Endothelial cell of umbilical vein (primary cell): ENCODE data around the gene FBXW7. TPM values are rescaled to one million over a fixed set of nuclear protein-coding genes. Genes with fewer than 3 reads are reported as not detected.

Experiments used
- BruUV-seq: library from RNA; stranded (reverse); fragments of 400-500 nt; replicated peaks from 2 replicates; lab custom pipeline; 2021; lab: Mats Ljungman, UMichigan
- CTCF ChIA-PET: fragments of 300-600, 350-600 bp; sonication (Branson Sonifier 250); formaldehyde crosslinking; loops from one replicate; lab custom pipeline; 2021; ENCODE audit warnings: antibody characterized with exemption, inconsistent platforms; lab: Charles Lee
- POLR2A ChIA-PET: fragments of 300-600, 350-600 bp; sonication (Branson Sonifier 250); formaldehyde crosslinking; loops from one replicate; lab custom pipeline; 2021; ENCODE audit warnings: antibody characterized with exemption, inconsistent platforms; lab: Charles Lee
- DNase-seq: peaks from one replicate; pipeline ENCODE4 v3.0.0-alpha.2; 2011; ENCODE audit warnings: low read depth, low spot score
- FAIRE-seq: peaks from 2 replicates; lab custom pipeline; 2011; peaks lifted over from hg19 to GRCh38; lab: Jason Lieb, UNC
- H2AFZ ChIP-seq: 2 replicates; pipeline ENCODE4 v1.6.0; 2012; ENCODE audit warnings: low read depth, low read length, control low read depth, inconsistent platforms
- H3K27ac ChIP-seq: 2 replicates; pipeline ENCODE4 v1.5.1; 2011; ENCODE audit warnings: low read depth, mild to moderate bottlenecking, control low read depth, low read length, moderate library complexity; ENCODE audit not compliant: insufficient read depth
- H3K27me3 ChIP-seq, 2 experiments: 2 replicates each; pipeline versions ENCODE4 v1.6.0 to v1.6.1; 2011; ENCODE audit warnings: low read length in 2 of 2, mixed read lengths in 1 of 2; ENCODE audit not compliant: control insufficient read depth in 2 of 2, insufficient read depth in 2 of 2
- H3K36me3 ChIP-seq, 2 experiments: 2 replicates in 1 of 2; 3 replicates in 1 of 2; pipeline ENCODE4 v1.5.1; 2011; ENCODE audit warnings: low read length in 2 of 2, mild to moderate bottlenecking in 1 of 2, moderate library complexity in 1 of 2; ENCODE audit not compliant: control insufficient read depth in 2 of 2, insufficient read depth in 2 of 2; ENCODE audit errors: extremely low read depth in 1 of 2
- H3K4me1 ChIP-seq: 3 replicates; pipeline ENCODE4 v1.5.1; 2011; ENCODE audit warnings: mild to moderate bottlenecking, low read length; ENCODE audit not compliant: control insufficient read depth, insufficient read depth; ENCODE audit errors: extremely low read depth
- H3K4me2 ChIP-seq: 2 replicates; pipeline ENCODE4 v1.6.1; 2011; ENCODE audit warnings: low read length, control low read depth, mixed read lengths; ENCODE audit not compliant: insufficient read depth
- H3K4me3 ChIP-seq, 3 experiments: fragments of 200-600 bp in 1 of 3; sonication (generic), shearing (Covaris generic) in 1 of 3; replicated peaks in 1 of 3; 2 replicates each; pipeline ENCODE4 v1.5.1; 2011 to 2016; ENCODE audit warnings: control low read depth in 3 of 3, low read length in 3 of 3, mild to moderate bottlenecking in 2 of 3, inconsistent platforms in 1 of 3, low read depth in 1 of 3, moderate library complexity in 1 of 3; ENCODE audit not compliant: insufficient read depth in 1 of 3
- H3K79me2 ChIP-seq: 2 replicates; pipeline ENCODE4 v1.6.0; 2012; ENCODE audit warnings: low read length, inconsistent platforms; ENCODE audit not compliant: control insufficient read depth, insufficient read depth
- H3K9ac ChIP-seq: replicated peaks from 2 replicates; pipeline ENCODE3; 2011; ENCODE audit warnings: low read length, control low read depth; ENCODE audit not compliant: insufficient read depth; ENCODE audit errors: extremely low read depth
- H3K9me1 ChIP-seq: replicated peaks from 3 replicates; pipeline ENCODE4 v1.6.0; 2011; ENCODE audit warnings: mild to moderate bottlenecking, low read length; ENCODE audit not compliant: control insufficient read depth, insufficient read depth; ENCODE audit errors: extremely low read depth
- H3K9me3 ChIP-seq: replicated peaks from 2 replicates; pipeline ENCODE4 v1.5.1; 2012; ENCODE audit warnings: low read length, inconsistent platforms; ENCODE audit not compliant: control insufficient read depth, insufficient read depth
- H4K20me1 ChIP-seq: replicated peaks from 2 replicates; pipeline ENCODE3; 2011; ENCODE audit warnings: mild to moderate bottlenecking, low read length; ENCODE audit not compliant: control insufficient read depth, insufficient read depth; ENCODE audit errors: extremely low read depth
- EZH2 ChIP-seq: IDR thresholded peaks from 2 replicates; pipeline ENCODE4 v1.6.1; 2012; ENCODE audit warnings: borderline replicate concordance, low read depth, mild to moderate bottlenecking, moderate library complexity, low read length, inconsistent platforms; ENCODE audit not compliant: severe bottlenecking
- FOS ChIP-seq: IDR thresholded peaks from 2 replicates; pipeline ENCODE4 v1.6.1; 2011; ENCODE audit warnings: mild to moderate bottlenecking, low read length, moderate library complexity, borderline replicate concordance; ENCODE audit not compliant: insufficient read depth
- GATA2 ChIP-seq: IDR thresholded peaks from 2 replicates; pipeline ENCODE4 v1.7.0; 2011; ENCODE audit warnings: low read depth, mild to moderate bottlenecking, moderate library complexity, mixed read lengths, low read length; ENCODE audit not compliant: insufficient read length, insufficient read depth
- JUN ChIP-seq: IDR thresholded peaks from 2 replicates; pipeline ENCODE4 v1.6.1; 2011; ENCODE audit warnings: borderline replicate concordance, low read depth; ENCODE audit not compliant: insufficient read length, insufficient read depth
- MYC ChIP-seq: IDR thresholded peaks from one replicate; pipeline ENCODE4 v1.6.1; 2011; ENCODE audit warnings: mild to moderate bottlenecking, low read depth, low read length
- POLR2A ChIP-seq: IDR thresholded peaks from 2 replicates; pipeline ENCODE4 v1.6.1; 2012; ENCODE audit warnings: low read depth, mild to moderate bottlenecking, control low read depth, low read length
- POLR2AphosphoS5 ChIP-seq: IDR thresholded peaks from 2 replicates; pipeline ENCODE4 v1.6.1; 2012; ENCODE audit warnings: low read depth, mild to moderate bottlenecking, control low read depth, low read length, moderate library complexity; ENCODE audit not compliant: insufficient read depth
- dilution Hi-C: fragments of 300-500 bp; cut with MboI; formaldehyde crosslinking; loops from one replicate; pipeline ENCODE4 v1.15.0; 2019; ENCODE audit warnings: low sequenced_read_pairs; ENCODE audit not compliant: extremely low pct_ligation_motif_present
- intact Hi-C: fragments of 100-400 bp; cut with micrococcal nuclease; formaldehyde crosslinking; loops from one replicate; pipeline ENCODE4 v1.10.0; 2022
- polyA plus RNA-seq, 4 experiments: library from polyadenylated mRNA; depleted of rRNA in 3 of 4; stranded (reverse) in 3 of 4; unstranded in 1 of 4; fragments of >200 nt; gene quantifications; 2 replicates each; pipeline versions ENCODE4 v1.2.1 to v1.2.3, GENCODE V29; 2011 to 2012; ENCODE audit warnings: missing spikeins in 1 of 4
- total RNA-seq: library from RNA; stranded (reverse); gene quantifications from 2 replicates; pipeline ENCODE4 v1.2.3, GENCODE V29; 2021
- TF ChIP-seq, protein P1 (sequence below): IDR thresholded peaks from 2 replicates; pipeline ENCODE4 v1.6.1; 2011; ENCODE audit not compliant: insufficient read depth, insufficient read length
- TF ChIP-seq, protein P2 (sequence below), 2 donors: IDR thresholded peaks; 1 replicate in 1 of 2; 2 replicates in 1 of 2; pipeline ENCODE4 v1.5.1; 2011; ENCODE audit warnings: low read length in 2 of 2, mild to moderate bottlenecking in 2 of 2, moderate library complexity in 2 of 2, control low read depth in 1 of 2, inconsistent platforms in 1 of 2, low read depth in 1 of 2; ENCODE audit not compliant: insufficient read depth in 1 of 2; ENCODE audit errors: extremely low read depth in 1 of 2

The FBXW7 gene
- total and polyA plus RNA-seq, 2 donors (not counting 3 experiments of a cell fraction or from before 2014, with no cell fraction given), result 7.0 to 28.1 TPM

DNA sequence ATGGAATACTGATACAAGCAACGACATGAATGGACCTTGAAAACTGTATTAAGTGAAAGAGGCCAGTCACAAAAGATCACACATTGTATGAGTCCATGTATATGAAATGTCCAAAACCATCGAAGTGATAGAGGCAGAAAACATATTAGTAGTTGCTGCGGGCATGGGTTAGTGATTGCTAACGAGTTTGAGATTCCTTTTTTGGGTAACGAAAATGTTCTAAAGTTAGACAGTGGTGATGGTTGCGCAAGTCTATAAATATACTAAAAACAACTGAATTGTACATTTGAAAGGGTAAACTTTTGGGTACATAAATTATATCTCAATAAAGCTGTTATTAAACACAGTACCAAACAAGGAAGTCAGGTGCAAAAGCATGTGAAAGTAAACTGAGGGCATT lies 234.5 kb downstream of the FBXW7 start:
- Histone ChIP-seq H3K27ac (no peak overlapping the region), H3K4me2 (no peak overlapping the region), H2AFZ (no peak overlapping the region), H3K4me3 (no peak overlapping the region), H3K27me3 (peaks cover 0 to 2% of the 10 kb centered on the region in 2 experiments), H3K9me1 (no peaks in the 10 kb centered on the region), H3K9ac (no peak overlapping the region), H3K4me1 (no peaks in the 10 kb centered on the region), H3K9me3 (no peaks in the 10 kb centered on the region), H3K79me2 (no peaks in the 10 kb centered on the region), H3K36me3 (no peaks in the 10 kb centered on the region), H4K20me1 (no peaks in the 10 kb centered on the region)
- no TSS peak for BruUV-seq
- DNase-seq, result no peak
- POLR2A ChIA-PET, result no interaction called here
- dilution Hi-C loops (no loop called here), intact Hi-C loops (no loop called here)
- TF ChIP-seq GATA2, result no peak
- TF ChIP-seq POLR2A, result no peak
- TF ChIP-seq FOS, result no peak
- no peak for TF ChIP-seq MYC
- TF ChIP-seq, protein P1, sequence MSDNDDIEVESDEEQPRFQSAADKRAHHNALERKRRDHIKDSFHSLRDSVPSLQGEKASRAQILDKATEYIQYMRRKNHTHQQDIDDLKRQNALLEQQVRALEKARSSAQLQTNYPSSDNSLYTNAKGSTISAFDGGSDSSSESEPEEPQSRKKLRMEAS, result no peak
- TF ChIP-seq POLR2AphosphoS5, result no peak
- TF ChIP-seq, protein P2, sequence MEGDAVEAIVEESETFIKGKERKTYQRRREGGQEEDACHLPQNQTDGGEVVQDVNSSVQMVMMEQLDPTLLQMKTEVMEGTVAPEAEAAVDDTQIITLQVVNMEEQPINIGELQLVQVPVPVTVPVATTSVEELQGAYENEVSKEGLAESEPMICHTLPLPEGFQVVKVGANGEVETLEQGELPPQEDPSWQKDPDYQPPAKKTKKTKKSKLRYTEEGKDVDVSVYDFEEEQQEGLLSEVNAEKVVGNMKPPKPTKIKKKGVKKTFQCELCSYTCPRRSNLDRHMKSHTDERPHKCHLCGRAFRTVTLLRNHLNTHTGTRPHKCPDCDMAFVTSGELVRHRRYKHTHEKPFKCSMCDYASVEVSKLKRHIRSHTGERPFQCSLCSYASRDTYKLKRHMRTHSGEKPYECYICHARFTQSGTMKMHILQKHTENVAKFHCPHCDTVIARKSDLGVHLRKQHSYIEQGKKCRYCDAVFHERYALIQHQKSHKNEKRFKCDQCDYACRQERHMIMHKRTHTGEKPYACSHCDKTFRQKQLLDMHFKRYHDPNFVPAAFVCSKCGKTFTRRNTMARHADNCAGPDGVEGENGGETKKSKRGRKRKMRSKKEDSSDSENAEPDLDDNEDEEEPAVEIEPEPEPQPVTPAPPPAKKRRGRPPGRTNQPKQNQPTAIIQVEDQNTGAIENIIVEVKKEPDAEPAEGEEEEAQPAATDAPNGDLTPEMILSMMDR (IDR thresholded peaks at IDR 0.05; ENCODE audit: extremely low read depth in 1 of 2, insufficient read depth in 1 of 2, low read depth in 1 of 2, low read length in 2 of 2), result no peak
- TF ChIP-seq JUN, result no peak
- no peak for TF ChIP-seq EZH2
- CTCF ChIA-PET, result no interaction called here
- FAIRE-seq, result no peak
